Measurements from ENCODE around the gene SHB.

DNA sequence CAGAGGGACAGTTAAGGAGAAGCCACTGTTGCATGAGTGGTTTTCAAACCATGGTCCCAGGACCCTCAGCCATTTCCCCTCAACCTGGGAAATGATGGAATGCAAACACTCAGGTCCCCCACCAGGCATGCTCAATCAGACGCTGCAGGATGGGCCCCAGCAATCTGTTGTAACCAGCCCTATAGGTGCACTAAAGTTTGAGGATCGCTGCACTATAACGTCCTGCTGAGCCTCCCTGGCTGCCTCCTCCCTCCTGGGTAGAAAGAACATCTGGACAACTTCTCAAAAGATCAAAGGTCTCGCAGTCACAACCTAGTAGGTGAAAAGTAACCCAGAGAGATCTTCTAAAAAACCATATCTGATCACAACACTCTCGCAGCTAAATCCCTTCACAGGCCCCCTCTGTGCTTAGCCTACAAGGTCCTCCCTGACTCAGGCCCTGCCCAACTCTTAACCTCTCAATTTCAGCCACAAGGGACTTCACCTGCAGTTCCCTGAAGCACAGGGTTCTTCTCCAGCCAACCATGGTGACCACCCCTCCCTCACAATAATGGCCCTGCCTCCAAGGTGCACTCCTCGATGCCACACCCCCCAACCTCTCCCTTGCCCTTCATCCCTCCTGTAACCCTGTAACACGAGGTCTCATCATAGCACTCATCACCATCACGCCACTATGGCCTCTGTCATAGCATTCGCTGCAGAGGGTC is 3.5 kb downstream of the SHB start:
- TF ChIP-seq, protein P1, sequence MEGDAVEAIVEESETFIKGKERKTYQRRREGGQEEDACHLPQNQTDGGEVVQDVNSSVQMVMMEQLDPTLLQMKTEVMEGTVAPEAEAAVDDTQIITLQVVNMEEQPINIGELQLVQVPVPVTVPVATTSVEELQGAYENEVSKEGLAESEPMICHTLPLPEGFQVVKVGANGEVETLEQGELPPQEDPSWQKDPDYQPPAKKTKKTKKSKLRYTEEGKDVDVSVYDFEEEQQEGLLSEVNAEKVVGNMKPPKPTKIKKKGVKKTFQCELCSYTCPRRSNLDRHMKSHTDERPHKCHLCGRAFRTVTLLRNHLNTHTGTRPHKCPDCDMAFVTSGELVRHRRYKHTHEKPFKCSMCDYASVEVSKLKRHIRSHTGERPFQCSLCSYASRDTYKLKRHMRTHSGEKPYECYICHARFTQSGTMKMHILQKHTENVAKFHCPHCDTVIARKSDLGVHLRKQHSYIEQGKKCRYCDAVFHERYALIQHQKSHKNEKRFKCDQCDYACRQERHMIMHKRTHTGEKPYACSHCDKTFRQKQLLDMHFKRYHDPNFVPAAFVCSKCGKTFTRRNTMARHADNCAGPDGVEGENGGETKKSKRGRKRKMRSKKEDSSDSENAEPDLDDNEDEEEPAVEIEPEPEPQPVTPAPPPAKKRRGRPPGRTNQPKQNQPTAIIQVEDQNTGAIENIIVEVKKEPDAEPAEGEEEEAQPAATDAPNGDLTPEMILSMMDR (IDR thresholded peaks at IDR 0.05), result no peak
- TF ChIP-seq POLR2A (IDR thresholded peaks at IDR 0.05), result no peak

Measured in prostate gland (tissue), 2 donors.